Sigmoid colon (tissue), 4 donors: ENCODE data around the gene PIK3CB.
"Not testable (repeated sequence)": the region's sequence is repeated elsewhere in the genome, so short reads cannot be mapped to it uniquely, and the experiment has no call there.

ENCODE experiments used
- CTCF ChIP-seq, 4 experiments: fragments of 450-650 bp in 3 of 4; fragments of 200-600 bp in 1 of 4; IDR thresholded peaks; one replicate each; pipeline ENCODE4 v1.5.1; 2016 to 2019; ENCODE audit warnings: antibody characterized with exemption in 4 of 4, mild to moderate bottlenecking in 3 of 4, moderate library complexity in 2 of 4
- EP300 ChIP-seq, 4 donors: sonication (generic); formaldehyde crosslinking; IDR thresholded peaks; one replicate each; pipeline ENCODE4 v1.6.1; 2017; ENCODE audit warnings: antibody characterized with exemption in 4 of 4
- POLR2AphosphoS5 ChIP-seq, 4 donors: sonication (generic); formaldehyde crosslinking; IDR thresholded peaks; one replicate each; pipeline ENCODE4 v1.6.1; 2017; ENCODE audit warnings: antibody characterized with exemption in 4 of 4

- not testable (repeated sequence) for TF ChIP-seq EP300, CTCF, POLR2AphosphoS5 (IDR thresholded peaks at IDR 0.05)
Measured at GRCh38 chr3:138835846-138836245, 1.1 kb upstream of the PIK3CB start.
